HG03342 (cell line): ENCODE results near the gene KRT1.

Source experiments
- ATAC-seq: cut with Tn5 transposase; IDR thresholded peaks from one replicate; pipeline ENCODE4 v1.9.1; 2021; ENCODE audit warnings: mild to moderate bottlenecking, moderate library complexity; ENCODE audit not compliant: unreplicated experiment

The KRT1 gene

DNA sequence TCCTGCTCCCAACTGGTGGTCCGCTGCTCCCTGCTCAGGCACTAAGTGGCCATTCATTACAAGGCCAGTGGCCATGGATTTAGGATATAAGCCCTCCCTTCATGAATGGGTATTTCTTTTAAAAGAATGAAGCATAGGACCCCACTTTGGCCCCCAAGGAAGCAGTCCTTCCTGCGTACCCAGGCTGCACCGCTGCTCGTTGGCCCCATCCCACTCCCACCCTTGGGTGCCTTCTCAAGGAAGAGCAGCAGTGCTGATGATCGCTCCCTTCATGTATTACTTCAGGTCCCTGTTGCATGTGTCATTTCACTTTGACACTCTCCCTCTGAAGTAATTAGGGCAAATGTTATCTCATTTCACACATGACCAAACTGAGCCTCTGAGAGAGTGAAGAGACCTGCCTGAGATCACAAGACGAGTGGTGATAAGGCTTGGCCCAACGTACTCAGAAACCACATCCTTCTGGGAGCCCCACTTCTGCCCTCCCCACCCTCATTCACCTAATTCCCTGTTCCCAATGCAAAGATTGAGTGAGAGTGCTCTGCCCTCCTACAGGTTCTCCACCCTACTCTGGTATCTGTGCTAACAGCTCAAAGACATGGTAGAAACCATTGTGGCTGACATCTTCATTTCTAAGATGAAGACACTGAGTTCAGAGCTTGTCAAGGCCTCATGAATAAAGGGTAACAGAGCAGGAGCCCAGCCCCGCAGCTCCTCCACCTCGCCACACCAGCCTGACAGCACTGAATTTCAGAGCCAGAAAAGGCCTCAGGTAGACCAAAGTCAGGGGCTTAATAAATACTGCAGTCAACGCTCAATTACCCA is 17.9 kb downstream of the KRT1 start:
- ATAC-seq, result no peak

DNA sequence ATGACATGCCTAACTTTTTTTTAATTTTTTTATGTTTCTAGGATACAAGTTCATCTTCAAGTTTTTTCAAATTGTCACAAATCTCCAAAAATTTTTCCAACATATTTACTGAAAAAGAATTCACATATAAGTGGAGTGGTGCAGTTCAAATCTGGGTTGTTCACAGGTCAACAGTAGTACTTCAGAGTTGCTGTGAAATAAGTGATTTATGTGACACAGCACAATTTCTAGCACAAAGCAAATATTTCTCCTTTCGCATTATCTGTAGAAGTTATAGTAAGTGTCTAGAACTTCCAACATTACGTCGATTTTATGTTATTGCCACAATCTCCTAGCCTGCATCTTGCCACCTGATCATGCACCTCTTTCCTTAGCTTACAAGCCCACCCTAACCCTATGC is 18.5 kb downstream of the KRT1 start:
- no peak for ATAC-seq

DNA sequence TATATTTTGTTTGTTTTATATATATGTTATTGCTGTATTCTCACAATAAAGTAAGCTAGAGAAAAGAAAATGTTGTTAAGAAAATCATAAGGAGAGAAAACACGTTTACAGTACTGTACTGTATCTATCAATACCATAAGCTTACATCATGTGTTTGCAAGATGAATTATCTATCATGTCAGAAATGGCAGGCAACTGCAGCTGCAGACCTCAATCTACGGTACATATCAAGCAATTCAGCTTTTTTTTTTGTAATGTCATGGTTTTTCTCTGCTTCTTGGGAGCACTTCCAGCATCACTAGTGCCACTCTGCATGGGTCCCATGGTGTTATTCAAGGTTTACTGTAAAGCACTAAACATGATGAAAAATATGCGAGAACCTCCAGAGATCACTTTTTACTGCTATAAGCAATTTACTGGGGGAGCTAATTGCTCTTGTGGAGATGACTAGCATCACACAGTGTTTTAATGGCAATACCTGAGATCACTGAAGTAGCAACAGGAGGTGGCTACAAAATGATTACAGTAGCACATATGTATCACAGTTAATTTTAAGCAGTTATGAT is 19.2 kb downstream of the KRT1 start:
- no peak for ATAC-seq

DNA sequence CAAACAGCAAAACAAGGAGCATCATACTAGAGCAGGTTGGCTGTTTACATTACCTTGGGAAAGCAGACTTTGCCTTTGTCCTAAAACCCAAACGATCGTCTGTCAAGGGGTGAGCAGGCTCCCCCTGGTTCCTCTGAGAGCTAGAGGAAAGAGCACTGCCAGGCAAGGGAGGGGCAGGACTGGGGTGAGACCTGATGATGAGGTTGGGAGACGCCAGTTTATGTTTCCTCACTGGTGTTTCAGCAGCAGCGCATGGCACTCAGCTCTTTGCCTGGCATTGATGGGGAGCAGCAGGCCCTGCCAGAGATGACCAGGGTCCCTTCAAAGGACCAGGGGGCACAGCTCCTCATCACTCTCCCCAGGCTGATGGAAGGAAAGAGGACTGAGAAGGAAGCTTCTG is 20.3 kb downstream of the KRT1 start:
- ATAC-seq, result no peak

DNA sequence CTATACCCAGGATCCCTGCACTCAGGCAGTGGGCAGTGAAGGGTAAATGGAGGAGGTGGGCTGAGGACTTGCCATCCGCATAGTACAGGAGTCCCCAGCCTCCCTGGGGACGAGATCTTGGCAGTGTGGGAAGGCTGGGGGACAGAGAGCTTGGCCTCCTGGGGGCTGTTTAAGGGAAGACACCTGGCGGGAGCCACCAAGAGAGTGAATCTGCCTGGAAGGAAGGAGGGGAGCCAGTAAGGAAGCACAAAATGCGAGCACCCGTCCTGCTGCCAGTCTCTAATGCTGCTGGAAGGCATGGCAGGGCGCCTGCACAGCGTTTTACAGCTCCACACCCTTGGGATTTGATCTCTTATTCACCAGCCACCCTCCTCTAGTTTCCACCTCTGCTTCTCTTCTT is 20.8 kb downstream of the KRT1 start:
- no peak for ATAC-seq

- ATAC-seq, result no peak
These were observed 22.0 kb downstream of the KRT1 start for GRCh38 chr12:52658196-52658595.

DNA sequence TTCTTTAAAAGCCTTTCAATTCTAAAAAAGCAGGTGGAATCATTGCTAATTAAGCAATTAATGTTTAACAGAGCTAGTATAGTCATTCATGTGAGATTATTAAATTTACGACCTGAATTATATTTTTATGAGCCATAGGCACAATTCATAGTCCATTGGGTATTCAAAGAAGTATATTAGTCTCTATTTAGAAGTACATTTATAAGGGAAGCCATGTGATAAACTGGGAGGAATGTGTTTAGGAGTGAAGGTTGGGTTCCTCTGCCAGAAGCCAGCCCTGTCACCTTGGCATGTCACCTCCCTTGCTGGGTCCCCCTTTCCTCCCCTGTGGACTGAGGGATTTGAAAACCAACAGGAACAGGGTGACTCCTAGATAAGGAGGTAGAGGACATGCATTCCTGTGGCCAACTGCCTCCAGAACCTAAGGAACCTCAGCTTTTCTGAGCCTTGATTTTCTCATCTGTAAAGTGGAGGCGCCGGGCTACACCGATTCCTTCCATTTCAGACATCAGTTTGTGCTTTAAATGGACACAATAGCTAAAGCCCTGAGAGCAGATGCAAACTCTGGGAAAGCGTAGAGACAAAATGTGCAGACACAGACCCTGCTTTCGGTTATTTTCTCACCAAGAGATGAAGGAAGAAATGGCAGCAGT is 22.8 kb downstream of the KRT1 start:
- ATAC-seq, result no peak

DNA sequence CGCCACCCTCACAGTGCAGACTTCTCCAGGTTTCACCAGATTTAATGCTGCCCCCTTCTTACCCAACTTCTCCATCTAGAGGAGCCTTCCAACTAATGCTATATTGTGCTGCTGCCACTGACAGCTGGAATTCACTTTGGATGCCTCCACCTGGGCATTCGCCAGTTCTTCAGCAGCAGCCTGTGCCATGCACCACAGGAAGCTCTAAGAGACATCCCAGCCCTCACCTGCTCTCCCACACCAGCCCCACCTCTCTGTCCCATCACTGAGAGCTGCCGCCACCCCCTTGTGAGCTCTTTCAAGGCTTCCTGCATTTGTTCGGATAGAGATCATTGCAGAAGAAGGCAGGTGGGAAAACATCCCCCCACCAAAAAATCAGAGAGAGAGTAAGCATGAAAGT is 23.6 kb downstream of the KRT1 start:
- no peak for ATAC-seq

DNA sequence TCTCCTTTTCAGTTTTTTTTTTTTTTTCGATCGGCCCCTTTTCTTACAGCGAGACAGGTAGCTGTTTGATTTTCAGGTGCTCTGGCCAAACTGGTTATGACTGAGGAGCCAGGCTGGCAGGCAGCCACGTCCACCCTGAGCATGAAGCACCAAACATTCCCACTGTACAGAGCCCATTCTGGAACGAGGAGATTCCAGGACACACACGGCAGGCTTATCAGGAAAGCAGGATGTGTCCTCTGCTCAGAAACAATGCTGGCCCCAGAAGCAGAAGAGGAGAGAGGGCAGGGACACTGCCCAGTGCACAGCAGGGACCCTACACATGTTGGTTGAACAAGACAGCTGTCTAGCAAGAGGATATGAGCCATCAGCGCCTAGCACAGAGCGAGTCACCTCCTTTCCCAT is 24.5 kb downstream of the KRT1 start:
- ATAC-seq, result no peak

- ATAC-seq, result no peak
These were observed 25.0 kb downstream of the KRT1 start for GRCh38 chr12:52655251-52655650.

- no peak for ATAC-seq
These were observed 28.4 kb downstream of the KRT1 start, which contains the start of gene KRT2 for GRCh38 chr12:52651726-52652261. Gene KRT2, minus strand, starts transcription at chr12:52652211. Its CDS starts 69 bp downstream, at chr12:52652142.

DNA sequence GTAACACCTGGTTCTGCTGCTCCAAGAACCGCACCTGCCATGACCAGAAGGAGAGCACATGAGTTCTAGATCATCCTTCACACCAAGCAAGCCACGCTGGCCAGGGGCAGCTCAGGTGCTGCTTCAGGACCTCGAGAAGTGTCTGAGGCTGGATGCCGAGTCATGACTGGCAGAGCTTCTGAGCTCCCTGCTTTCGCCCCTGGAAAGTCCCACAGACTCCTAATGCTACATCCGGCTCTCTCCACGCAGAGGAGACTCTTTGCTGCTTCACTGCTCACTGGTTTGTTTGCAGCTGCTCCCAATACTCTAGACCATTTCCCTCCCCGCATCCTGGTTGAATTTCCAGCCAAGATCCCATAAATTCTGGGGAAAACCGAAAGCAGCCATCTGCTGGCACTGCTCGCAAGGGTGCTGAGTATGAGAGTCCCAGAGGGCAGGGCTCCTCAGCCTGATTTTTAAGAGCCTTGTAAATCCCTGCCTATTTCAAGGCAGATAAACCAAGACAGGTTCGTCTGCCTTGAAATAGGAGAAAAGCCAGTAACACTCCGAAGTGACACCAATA is 29.6 kb downstream of the KRT1 start:
- ATAC-seq, result no peak

- ATAC-seq, result no peak
These were observed 31.1 kb downstream of the KRT1 start for GRCh38 chr12:52649066-52649465.

DNA sequence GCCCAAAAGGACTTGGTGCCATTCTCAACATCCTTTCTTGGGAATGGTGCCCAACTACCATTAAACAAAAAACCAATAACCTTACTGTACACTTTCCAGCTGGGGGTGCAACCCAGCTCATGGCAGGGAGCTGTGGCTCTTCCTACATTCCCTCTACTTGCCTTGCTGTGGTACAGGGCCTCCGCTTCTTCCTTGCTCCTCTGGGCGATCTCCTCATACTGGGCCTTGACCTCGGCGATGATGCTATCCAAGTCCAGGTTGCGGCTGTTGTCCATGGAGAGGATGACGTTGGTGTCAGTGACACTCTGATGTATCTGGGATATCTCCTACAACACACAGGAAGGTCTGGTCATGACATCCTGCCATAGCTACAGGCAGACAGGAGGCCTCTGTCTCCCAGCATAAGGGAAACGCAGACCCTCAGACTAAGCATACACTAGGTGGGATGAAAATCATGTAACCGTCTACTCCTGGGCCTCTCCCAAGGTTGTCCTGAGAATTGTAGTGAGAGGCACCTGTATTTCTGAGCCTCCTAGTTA is 32.1 kb downstream of the KRT1 start:
- no peak for ATAC-seq

GRCh38 chr12:52647601-52648000 is 32.6 kb downstream of the KRT1 start:
- ATAC-seq, result no peak

DNA sequence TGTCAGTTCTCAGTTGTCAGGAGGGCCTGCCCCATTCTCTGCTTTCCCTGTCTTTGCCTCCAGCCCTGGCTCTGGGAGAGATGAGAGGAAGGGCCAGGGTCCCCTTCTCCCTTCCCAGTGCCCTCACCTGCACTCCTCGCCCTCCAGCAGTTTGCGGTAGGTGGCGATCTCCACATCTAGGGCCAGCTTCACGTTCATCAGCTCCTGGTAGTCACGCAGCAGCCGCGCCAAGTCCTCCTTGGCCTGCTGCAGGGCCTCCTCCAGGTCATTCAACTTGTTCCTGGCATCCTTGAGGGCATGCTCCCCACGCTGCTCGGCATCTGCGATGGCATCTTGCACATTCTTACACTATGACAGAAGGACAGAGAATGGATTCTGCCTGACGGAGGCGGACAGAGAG is 33.6 kb downstream of the KRT1 start:
- ATAC-seq, result no peak

DNA sequence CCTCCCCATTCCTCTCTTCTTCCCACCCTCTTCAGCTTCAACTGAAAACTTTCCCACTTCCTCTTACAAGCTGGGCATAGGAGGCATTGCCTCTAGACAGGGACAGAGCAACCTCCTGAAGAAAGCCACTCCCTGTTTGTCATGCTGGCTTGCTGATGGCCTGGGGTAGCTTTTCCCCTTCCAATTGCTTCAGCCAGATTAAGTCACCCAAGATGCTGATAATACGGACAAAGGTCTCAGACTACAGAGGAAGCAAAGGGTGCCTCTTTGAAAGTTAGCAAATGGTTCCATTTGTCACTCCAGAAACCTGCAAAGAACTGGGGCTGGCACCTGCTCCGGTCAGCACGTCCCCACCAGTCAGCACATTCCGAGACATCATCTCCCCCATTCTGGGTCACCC is 34.2 kb downstream of the KRT1 start:
- no peak for ATAC-seq

DNA sequence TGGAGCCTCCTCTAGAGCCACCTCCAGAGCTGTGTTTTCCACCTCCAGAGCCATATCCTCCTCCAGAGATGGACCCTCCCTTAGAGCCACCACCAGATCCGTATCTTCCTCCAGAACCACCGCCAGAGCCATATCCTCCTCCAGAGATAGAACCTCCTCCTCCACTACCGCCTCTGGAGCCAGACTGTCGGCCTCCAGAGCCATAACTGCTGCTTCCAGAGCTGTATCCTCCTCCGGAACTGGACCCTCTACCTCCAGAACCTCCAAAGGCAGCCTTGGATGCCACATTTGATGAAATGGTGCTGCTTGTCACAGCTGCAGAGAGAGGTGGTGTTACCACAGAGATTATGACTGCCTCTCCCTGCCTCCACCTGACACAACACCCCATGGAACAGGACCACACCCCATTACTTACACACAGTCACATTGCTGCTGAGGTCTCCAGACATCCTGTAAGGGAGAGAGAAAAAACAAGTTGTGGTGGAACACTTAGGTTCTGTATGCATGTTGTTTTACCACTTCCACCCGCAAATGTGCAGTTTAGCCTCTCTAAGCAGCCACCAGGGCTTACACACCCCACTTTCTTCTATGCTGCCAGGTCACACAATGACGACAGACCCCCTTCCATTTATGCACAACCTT is 35.0 kb downstream of the KRT1 start:
- no peak for ATAC-seq

- ATAC-seq, result no peak
These were observed 36.2 kb downstream of the KRT1 start for GRCh38 chr12:52644078-52644415.

DNA sequence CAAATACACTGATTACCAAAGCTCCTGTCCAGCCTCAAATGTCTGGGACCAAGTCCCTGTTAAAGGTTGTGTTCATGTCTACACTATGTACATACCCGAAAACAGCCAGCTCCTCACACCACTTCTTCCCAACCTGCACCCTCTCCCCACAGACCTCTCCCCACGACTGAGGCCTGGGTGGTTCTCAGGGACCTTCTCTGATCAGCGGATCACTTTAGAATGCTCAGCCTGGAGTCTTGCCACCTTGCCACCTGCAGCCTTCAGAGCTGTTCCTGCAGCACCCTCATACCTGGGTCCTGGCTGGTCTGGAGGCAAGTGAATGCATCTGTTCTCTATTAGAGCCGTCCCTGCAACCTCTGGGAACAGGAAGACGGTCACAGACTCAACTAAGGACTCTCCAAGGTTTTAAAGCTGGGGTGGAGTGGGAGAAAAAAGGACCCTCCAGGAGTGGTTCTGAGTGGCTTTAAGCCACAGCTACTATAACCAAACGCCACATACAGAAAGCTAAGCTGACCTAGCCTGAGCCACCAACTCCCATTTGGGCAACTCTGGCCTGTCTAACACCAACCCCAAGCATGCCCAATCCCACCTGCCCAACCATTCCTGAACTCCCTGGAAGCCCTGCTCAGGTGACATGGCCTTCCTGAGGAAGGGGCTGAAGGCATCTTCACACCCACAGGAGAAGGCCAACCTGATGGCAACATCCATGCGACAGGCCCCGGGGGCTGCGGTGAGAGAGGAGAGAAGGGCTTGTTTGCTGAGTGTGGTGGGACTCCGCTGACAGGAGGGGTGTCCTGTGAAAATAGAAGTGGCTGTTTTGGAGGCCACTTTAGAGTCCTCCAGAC is 36.8 kb downstream of the KRT1 start:
- ATAC-seq, result no peak
